ENCODE measurements around the gene PRSS48.
"Not testable (repeated sequence)": the region's sequence is repeated elsewhere in the genome, so short reads cannot be mapped to it uniquely, and the experiment has no call there.

The PRSS48 gene

GRCh38 chr4:151318307-151319006, 41.5 kb downstream of the PRSS48 start:
- no peak for DNase-seq (ENCODE audit: low spot score)

- DNase-seq (ENCODE audit: low spot score) = no peak
These were observed 42.5 kb downstream of the PRSS48 start for GRCh38 chr4:151319490-151319889.

GRCh38 chr4:151321586-151321985, 44.6 kb downstream of the PRSS48 start:
- no peak for DNase-seq (ENCODE audit: low spot score)

- not testable (repeated sequence) for DNase-seq (ENCODE audit: low spot score)
These were observed 45.2 kb downstream of the PRSS48 start for GRCh38 chr4:151322161-151322560.

GRCh38 chr4:151322570-151322969, 45.6 kb downstream of the PRSS48 start:
- no peak for DNase-seq (ENCODE audit: low spot score)

- DNase-seq (ENCODE audit: low spot score) = no peak
These were observed 46.7 kb downstream of the PRSS48 start for GRCh38 chr4:151323667-151324066.

- DNase-seq (ENCODE audit: low spot score) = no peak
These were observed 47.3 kb downstream of the PRSS48 start for GRCh38 chr4:151324124-151324751.

- peak; percentile 77 for DNase-seq (ENCODE audit: low spot score)
These were observed 47.8 kb downstream of the PRSS48 start for GRCh38 chr4:151324752-151325110.

GRCh38 chr4:151325111-151325948, 48.4 kb downstream of the PRSS48 start, which contains the start of gene SH3D19:
Gene SH3D19 (minus strand): TSS chr4:151325605. CDS start chr4:151325352, 253 bp downstream.
- DNase-seq (ENCODE audit: low spot score) = peak; percentile 83

GRCh38 chr4:151325949-151326246, 48.9 kb downstream of the PRSS48 start:
- DNase-seq (ENCODE audit: low spot score) = no peak

- DNase-seq (ENCODE audit: low spot score) = no peak
These were observed 52.5 kb downstream of the PRSS48 start for GRCh38 chr4:151329217-151330007.

GRCh38 chr4:151331276-151332042, 54.5 kb downstream of the PRSS48 start:
- no peak for DNase-seq (ENCODE audit: low spot score)

- no peak for DNase-seq (ENCODE audit: low spot score)
These were observed 62.5 kb downstream of the PRSS48 start for GRCh38 chr4:151339467-151339866.

GRCh38 chr4:151340751-151341385, 63.9 kb downstream of the PRSS48 start:
- no peak for DNase-seq (ENCODE audit: low spot score)
